Glomerular endothelial cell (primary cell): Measurements from ENCODE around the gene SEC22C. TPM values are rescaled to one million over a fixed set of nuclear protein-coding genes. Genes with fewer than 3 reads are reported as not detected.

Experiments
- DNase-seq: peaks from one replicate; pipeline ENCODE4 v3.0.0-alpha.2; 2011; ENCODE audit warnings: low read depth, low spot score; ENCODE audit errors: extremely low read depth
- total RNA-seq: library from RNA; depleted of rRNA; stranded (reverse); fragments of >200 nt; gene quantifications from 2 replicates; pipeline ENCODE4 v1.2.3, GENCODE V29; 2015

Gene SEC22C
- total RNA-seq, 1 donor from 2014 or later = 67.1 TPM

- no peak for DNase-seq
Measured at GRCh38 chr3:42501321-42501680, 80.5 kb downstream of the SEC22C start.

GRCh38 chr3:42500909-42501308 lies 80.9 kb downstream of the SEC22C start:
- no peak for DNase-seq

- no peak for DNase-seq
Measured at GRCh38 chr3:42500091-42500490, 81.7 kb downstream of the SEC22C start.

- DNase-seq = no peak
Measured at GRCh38 chr3:42499478-42499871, 82.3 kb downstream of the SEC22C start.

GRCh38 chr3:42498791-42499477 lies 82.8 kb downstream of the SEC22C start:
- DNase-seq = no peak

- no peak for DNase-seq
Measured at GRCh38 chr3:42498034-42498433, 83.7 kb downstream of the SEC22C start.

Other genes with a start within 250 kb of the SEC22C start
- gene LYZL4, start 171.4 kb downstream of the SEC22C start, total RNA-seq = not detected in 2 replicates
- gene VIPR1, start 79.3 kb downstream of the SEC22C start, total RNA-seq = 1.4 and 6.9 TPM in 2 replicates
- gene SS18L2, start 8.9 kb upstream of the SEC22C start, total RNA-seq = 28.3 and 33.2 TPM in 2 replicates
- 23.0 and 73.9 TPM in 2 replicates for gene NKTR, start 18.7 kb upstream of the SEC22C start, total RNA-seq
- 19.1 and 24.3 TPM in 2 replicates for gene ZBTB47, start 71.7 kb upstream of the SEC22C start, total RNA-seq
- not detected in 2 replicates for gene KLHL40, start 103.6 kb upstream of the SEC22C start, total RNA-seq
- gene HHATL, start 120.8 kb upstream of the SEC22C start, total RNA-seq = not detected in 2 replicates
- 0.47 and 1.5 TPM in 2 replicates for gene CCDC13, start 191.3 kb upstream of the SEC22C start, total RNA-seq
- gene HIGD1A, start 222.5 kb upstream of the SEC22C start, total RNA-seq = 107 and 118 TPM in 2 replicates
- 0.41 TPM in 1 of 2 replicates, not detected in the other for gene ACKR2, start 227.5 kb upstream of the SEC22C start, total RNA-seq